Body of pancreas (tissue), 4 donors: Measurements from ENCODE around the gene DRD4. TPM values are rescaled to one million over a fixed set of nuclear protein-coding genes. Genes with fewer than 3 reads are reported as not detected.

ENCODE experiments used
- ATAC-seq: fragments of 150-250 bp; one replicate; pipeline ENCODE4 v1.9.1; 2016
- DNase-seq, 4 donors: peaks; one replicate each; pipeline ENCODE4 v3.0.0-alpha.2; 2019
- H3K27ac ChIP-seq, 4 donors: fragments of 200-600 bp; sonication (generic); 1 replicate in 3 of 4; 2 replicates in 1 of 4; pipeline versions ENCODE4 v1.5.1 to v1.6.1; 2016 to 2019; ENCODE audit warnings: mild to moderate bottlenecking in 1 of 4, mixed read lengths in 1 of 4, moderate library complexity in 1 of 4
- H3K27me3 ChIP-seq, 2 donors: fragments of 200-600 bp; sonication (generic); one replicate each; pipeline ENCODE4 v1.6.0; 2016; ENCODE audit warnings: mild to moderate bottlenecking in 1 of 2
- H3K36me3 ChIP-seq, 2 donors: fragments of 200-600 bp; sonication (generic); replicated peaks in 1 of 2; 2 replicates each; pipeline ENCODE4 v1.5.1; 2016; ENCODE audit warnings: low read depth in 2 of 2; ENCODE audit not compliant: insufficient read depth in 1 of 2
- H3K4me1 ChIP-seq: fragments of 200-600 bp; sonication (generic); one replicate; pipeline ENCODE4 v1.6.0; 2016
- H3K4me3 ChIP-seq, 2 donors: fragments of 200-600 bp; sonication (generic); 1 replicate in 1 of 2; 2 replicates in 1 of 2; pipeline ENCODE4 v1.5.1; 2016 to 2019
- H3K9me3 ChIP-seq, 3 donors: fragments of 200-600 bp; sonication (generic); 1 replicate in 2 of 3; 2 replicates in 1 of 3; pipeline ENCODE4 v1.5.1; 2016
- POLR2A ChIP-seq, 3 donors: fragments of 450-650 bp; IDR thresholded peaks; one replicate each; pipeline ENCODE4 v1.6.1; 2016; ENCODE audit warnings: antibody characterized with exemption in 3 of 3, mild to moderate bottlenecking in 2 of 3
- WGBS, 2 donors: methylation state at CpG; one replicate each; pipeline ENCODE4 v1.1.5; 2017; 5-methylcytosine and 5-hydroxymethylcytosine counted together
- intact Hi-C: fragments of 100-400 bp; cut with DNase I; formaldehyde crosslinking; loops from one replicate; pipeline ENCODE4 v1.15.1; 2023
- total RNA-seq, 2 donors: library from RNA; depleted of rRNA; stranded (reverse); fragments of >200 nt; gene quantifications; one replicate each; pipeline ENCODE4 v1.1.0, GENCODE V29; 2016
- TF ChIP-seq, protein P1 (sequence below), 7 experiments: fragments of 450-650 bp in 4 of 7; fragments of 200-600 bp in 3 of 7; sonication (generic) in 3 of 7; IDR thresholded peaks; one replicate each; pipeline ENCODE4 v1.5.1; 2016 to 2019; ENCODE audit warnings: antibody characterized with exemption in 7 of 7

DRD4 gene
- total RNA-seq, 2 donors from 2014 or later, result 3.0 TPM; not detected in 1

DNA sequence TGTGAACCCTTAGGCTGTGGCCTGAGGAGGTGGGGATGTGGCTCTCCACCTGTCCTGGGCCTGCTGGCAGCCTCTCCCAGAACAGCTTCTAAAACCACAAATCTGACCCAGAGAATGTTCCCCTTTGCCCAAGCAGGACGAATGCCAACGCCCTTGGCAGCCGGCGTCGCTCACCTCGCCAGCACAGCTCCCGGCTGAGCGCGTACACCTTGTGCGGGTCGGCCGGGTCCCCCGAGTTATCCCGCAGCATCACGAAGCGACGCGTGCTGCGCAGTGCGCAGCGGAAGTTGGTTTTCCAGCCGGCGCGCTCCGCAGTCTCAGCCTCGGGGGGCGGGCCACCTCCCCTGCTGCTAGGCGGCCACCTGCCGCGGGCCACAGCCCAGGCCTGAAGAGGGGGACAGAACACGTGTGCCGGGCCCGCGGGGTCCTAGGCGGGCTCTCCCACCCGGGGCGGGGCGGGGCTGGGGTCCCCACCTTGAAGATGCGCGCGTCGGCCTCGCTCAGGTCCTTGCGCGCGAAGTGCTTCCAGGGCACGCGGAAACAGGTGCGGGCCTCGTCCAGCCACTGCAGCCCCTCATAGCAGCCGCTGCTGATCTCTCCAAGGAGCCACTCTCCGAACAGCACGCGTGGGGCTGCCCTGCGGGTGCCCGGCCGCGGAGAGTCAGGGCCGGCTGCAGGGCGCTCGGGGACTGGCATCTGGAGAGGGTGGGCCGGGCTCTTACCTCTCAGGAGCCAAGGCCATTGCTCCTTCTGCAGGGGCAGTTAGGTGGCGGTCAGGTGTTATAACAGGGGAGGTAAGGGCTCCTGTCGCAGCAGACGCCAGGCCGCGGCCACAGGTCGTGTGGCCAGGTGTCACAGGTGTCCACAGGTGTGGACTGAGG lies 22.2 kb upstream of the DRD4 start:
- WGBS, 2 donors, result 68 to 79% methylated on average over 16 to 53 of the region's 68 CpGs
- ATAC-seq, result no peak
- intact Hi-C loops, result no loop called here

DNA sequence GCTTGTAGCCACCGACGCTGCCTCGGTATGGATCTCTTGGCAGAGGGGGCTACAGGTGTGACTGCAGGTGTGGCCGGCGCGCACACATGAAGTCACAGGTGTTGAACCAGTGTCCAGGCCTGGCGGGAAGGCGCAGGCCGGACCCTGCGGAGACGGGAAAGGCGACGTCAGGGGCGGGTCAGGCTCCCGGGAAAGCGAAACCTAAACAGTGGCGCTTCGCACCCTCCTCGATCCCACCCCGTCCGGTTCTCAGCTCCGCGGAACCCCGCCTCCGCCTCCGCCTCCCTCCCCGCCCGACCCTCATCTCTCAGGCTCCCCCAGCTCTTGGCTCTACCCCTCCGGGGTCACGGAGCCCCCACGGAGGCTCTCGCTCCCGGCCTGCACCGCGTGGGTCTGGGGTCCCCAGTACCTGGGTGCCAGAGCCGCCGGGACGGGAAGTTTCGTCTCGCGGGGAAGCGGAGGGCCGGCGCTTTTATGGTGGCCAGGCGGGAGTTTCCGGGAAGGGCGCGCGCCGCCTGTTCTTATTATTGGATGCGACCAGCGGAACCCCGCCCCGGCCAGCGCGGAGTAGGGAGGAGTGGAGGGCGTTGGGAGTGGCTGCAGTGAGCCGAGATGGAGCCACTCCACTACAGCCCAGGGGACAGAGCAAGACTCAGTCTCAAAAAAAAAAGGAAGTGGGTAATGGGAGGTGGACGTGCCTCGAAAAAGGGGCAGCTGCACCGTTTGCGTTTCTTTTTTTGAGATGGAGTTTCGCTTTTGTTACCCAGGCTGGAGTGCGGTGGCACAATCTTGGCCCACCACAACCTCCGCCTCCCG lies 21.4 kb upstream of the DRD4 start, which contains the start of gene IRF7:
Gene IRF7 (minus strand): TSS at position 447 of the 816 bp plus-strand sequence. CDS start 586 bp downstream, outside the sequence.
- ATAC-seq (peak; percentile 84), DNase-seq (peak; percentile 83 to 93 (median 90))
- peaks cover 21% of the 10 kb centered on the region for H3K4me1 ChIP-seq
- H3K27me3 ChIP-seq, result no peaks in the 10 kb centered on the region
- H3K4me3 ChIP-seq, result peak within 1 kb of the TSS; percentile 30 to 60
- 35 to 64% methylated on average over 12 to 66 of the region's 66 CpGs for WGBS, 2 donors
- H3K36me3 ChIP-seq, result peaks cover 15 to 17% of the 10 kb centered on the region in 2 donors
- intact Hi-C loops, result no loop called here
- TF ChIP-seq, protein P1, sequence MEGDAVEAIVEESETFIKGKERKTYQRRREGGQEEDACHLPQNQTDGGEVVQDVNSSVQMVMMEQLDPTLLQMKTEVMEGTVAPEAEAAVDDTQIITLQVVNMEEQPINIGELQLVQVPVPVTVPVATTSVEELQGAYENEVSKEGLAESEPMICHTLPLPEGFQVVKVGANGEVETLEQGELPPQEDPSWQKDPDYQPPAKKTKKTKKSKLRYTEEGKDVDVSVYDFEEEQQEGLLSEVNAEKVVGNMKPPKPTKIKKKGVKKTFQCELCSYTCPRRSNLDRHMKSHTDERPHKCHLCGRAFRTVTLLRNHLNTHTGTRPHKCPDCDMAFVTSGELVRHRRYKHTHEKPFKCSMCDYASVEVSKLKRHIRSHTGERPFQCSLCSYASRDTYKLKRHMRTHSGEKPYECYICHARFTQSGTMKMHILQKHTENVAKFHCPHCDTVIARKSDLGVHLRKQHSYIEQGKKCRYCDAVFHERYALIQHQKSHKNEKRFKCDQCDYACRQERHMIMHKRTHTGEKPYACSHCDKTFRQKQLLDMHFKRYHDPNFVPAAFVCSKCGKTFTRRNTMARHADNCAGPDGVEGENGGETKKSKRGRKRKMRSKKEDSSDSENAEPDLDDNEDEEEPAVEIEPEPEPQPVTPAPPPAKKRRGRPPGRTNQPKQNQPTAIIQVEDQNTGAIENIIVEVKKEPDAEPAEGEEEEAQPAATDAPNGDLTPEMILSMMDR (IDR thresholded peaks at IDR 0.05), result no peak
- peak; percentile 72 to 92 (median 86) for TF ChIP-seq POLR2A (IDR thresholded peaks at IDR 0.05)
- H3K27ac ChIP-seq, result peak within 1 kb of the TSS; percentile 78 to 96 (median 86)
- H3K9me3 ChIP-seq, result no peaks in the 10 kb centered on the region

More for the DNA sequence above, 22.2 kb upstream of the DRD4 start:
- Histone ChIP-seq H3K36me3 (peaks cover 21 to 24% of the 10 kb centered on the region in 2 donors), H3K9me3 (no peaks in the 10 kb centered on the region), H3K27ac (peak overlapping the region; percentile 78 to 96 (median 86)), H3K27me3 (no peaks in the 10 kb centered on the region), H3K4me1 (peaks cover 21% of the 10 kb centered on the region), H3K4me3 (peak overlapping the region; percentile 30 to 60)
- TF ChIP-seq, protein P1 (IDR thresholded peaks at IDR 0.05), result no peak
- no peak for TF ChIP-seq POLR2A (IDR thresholded peaks at IDR 0.05)
- DNase-seq, result peak in 3 of 4 donors; percentile 35 to 66 (median 64)

DNA sequence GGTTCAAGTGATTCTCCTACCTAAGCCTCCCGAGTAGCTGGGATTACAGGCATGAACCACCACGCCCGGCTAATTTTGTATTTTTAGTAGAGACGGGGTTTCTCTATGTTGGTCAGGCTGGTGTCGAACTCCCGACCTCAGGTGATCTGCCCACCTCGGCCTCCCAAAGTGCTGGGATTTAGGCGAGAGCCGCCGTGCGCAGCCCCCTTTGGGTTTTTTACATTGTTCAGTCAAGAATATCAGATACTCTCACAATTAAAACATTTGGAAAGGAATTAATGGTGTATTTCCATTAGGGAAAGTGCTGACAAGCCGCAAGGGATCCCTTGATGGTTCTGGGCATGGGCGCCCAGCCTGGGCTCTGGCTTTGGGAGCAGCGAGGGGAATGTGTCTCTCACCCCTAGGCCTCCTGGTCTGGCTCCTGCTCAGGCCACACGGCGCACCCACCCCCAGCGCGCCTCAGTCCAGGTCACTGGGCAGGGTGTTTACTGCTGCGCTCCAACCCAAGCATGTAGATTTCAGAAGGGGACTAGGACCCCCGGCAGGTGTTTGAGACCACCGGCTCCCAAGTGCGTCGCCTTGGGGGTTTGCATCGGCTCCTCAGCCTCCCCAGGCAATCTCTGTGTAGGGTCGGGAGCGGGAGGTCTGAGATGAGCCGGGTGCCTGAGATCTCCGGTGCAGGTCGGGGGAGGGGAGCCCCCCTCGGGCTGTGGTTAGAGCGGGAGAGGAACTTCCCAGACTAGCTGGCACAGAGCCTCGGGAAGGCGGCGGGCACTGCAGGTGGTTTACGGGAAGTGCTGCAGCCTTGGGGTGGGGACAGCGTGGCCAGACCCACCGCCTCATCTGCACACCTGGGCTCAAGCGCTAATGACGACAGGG lies 20.5 kb upstream of the DRD4 start:
- WGBS, 2 donors, result 72 to 89% methylated on average over 18 to 37 of the region's 39 CpGs
- intact Hi-C loops, result no loop called here

More for the DNA sequence above, 20.5 kb upstream of the DRD4 start:
- peak in 1 of 4 donors; percentile 37 for DNase-seq
- ATAC-seq, result no peak
- no peaks in the 10 kb centered on the region for H3K27me3 ChIP-seq
- H3K27ac ChIP-seq, result peak overlapping the region in 3 of 4 donors; percentile 84 to 96 (median 89)
- H3K36me3 ChIP-seq, result peaks cover 7 to 8% of the 10 kb centered on the region in 2 donors
- TF ChIP-seq POLR2A (IDR thresholded peaks at IDR 0.05), result no peak
- TF ChIP-seq, protein P1 (IDR thresholded peaks at IDR 0.05), result no peak
- peaks cover 21% of the 10 kb centered on the region for H3K4me1 ChIP-seq
- no peaks in the 10 kb centered on the region for H3K9me3 ChIP-seq
- no peak overlapping the region for H3K4me3 ChIP-seq
